ENCODE measurements around the gene PANK2.
"Not testable (repeated sequence)": the region's sequence is repeated elsewhere in the genome, so short reads cannot be mapped to it uniquely, and the experiment has no call there.

GRCh38 chr20:3946666-3947065, 57.5 kb downstream of the PANK2 start:
- not testable (repeated sequence) for TF ChIP-seq CTCF, POLR2AphosphoS5, EP300, POLR2A (IDR thresholded peaks at IDR 0.05)

All from suprapubic skin (tissue), 4 donors.